Activated CD8-positive, alpha-beta memory T cell treated with anti-CD3 and anti-CD28 coated beads, Interleukin-2, amount 50 U/mL, for 24 hours (primary cell): ENCODE results near the gene CACNA2D3.
"Not testable (repeated sequence)": the region's sequence is repeated elsewhere in the genome, so short reads cannot be mapped to it uniquely, and the experiment has no call there.

Source experiments
- DNase-seq: peaks from one replicate; pipeline ENCODE4 v3.0.0-alpha.2; 2020; ENCODE audit errors: extremely low read depth

CACNA2D3 gene

GRCh38 chr3:54464554-54464953, 342.2 kb downstream of the CACNA2D3 start:
- not testable (repeated sequence) for DNase-seq

- no peak for DNase-seq
These were observed 354.5 kb downstream of the CACNA2D3 start for GRCh38 chr3:54476891-54477290.

- DNase-seq: no peak
These were observed 359.4 kb downstream of the CACNA2D3 start for GRCh38 chr3:54481606-54482365.

GRCh38 chr3:54484334-54484733, 362.0 kb downstream of the CACNA2D3 start:
- DNase-seq: no peak

GRCh38 chr3:54486317-54486716, 364.0 kb downstream of the CACNA2D3 start:
- no peak for DNase-seq

- DNase-seq: no peak
These were observed 365.9 kb downstream of the CACNA2D3 start for GRCh38 chr3:54488297-54488696.

GRCh38 chr3:54494209-54494608, 371.9 kb downstream of the CACNA2D3 start:
- no peak for DNase-seq

- no peak for DNase-seq
These were observed 384.3 kb downstream of the CACNA2D3 start for GRCh38 chr3:54506603-54507002.

- no peak for DNase-seq
These were observed 385.6 kb downstream of the CACNA2D3 start for GRCh38 chr3:54507876-54508460.

- no peak for DNase-seq
These were observed 388.2 kb downstream of the CACNA2D3 start for GRCh38 chr3:54510506-54510905.

GRCh38 chr3:54511766-54512365, 389.5 kb downstream of the CACNA2D3 start:
- DNase-seq: no peak

- no peak for DNase-seq
These were observed 391.7 kb downstream of the CACNA2D3 start for GRCh38 chr3:54514006-54514405.

- DNase-seq: no peak
These were observed 392.1 kb downstream of the CACNA2D3 start for GRCh38 chr3:54514416-54514815.

GRCh38 chr3:54515441-54516213, 393.3 kb downstream of the CACNA2D3 start:
- DNase-seq: no peak

- DNase-seq: no peak
These were observed 395.1 kb downstream of the CACNA2D3 start for GRCh38 chr3:54517424-54517823.

- DNase-seq: no peak
These were observed 395.8 kb downstream of the CACNA2D3 start for GRCh38 chr3:54518011-54518675.

- no peak for DNase-seq
These were observed 397.1 kb downstream of the CACNA2D3 start for GRCh38 chr3:54519493-54519892.

GRCh38 chr3:54520060-54520459, 397.7 kb downstream of the CACNA2D3 start:
- DNase-seq: no peak

- no peak for DNase-seq
These were observed 405.2 kb downstream of the CACNA2D3 start for GRCh38 chr3:54527521-54527920.

GRCh38 chr3:54527953-54528352, 405.6 kb downstream of the CACNA2D3 start:
- no peak for DNase-seq

- DNase-seq: no peak
These were observed 406.3 kb downstream of the CACNA2D3 start for GRCh38 chr3:54528668-54529067.

GRCh38 chr3:54530091-54530490, 407.7 kb downstream of the CACNA2D3 start:
- DNase-seq: no peak
